H9 (cell line): ENCODE results near the gene BACH2. TPM values are rescaled to one million over a fixed set of nuclear protein-coding genes. Genes with fewer than 3 reads are reported as not detected.

Experiments used
- DNase-seq: peaks from one replicate; pipeline ENCODE4 v3.0.0-alpha.2; 2017
- H2AFZ ChIP-seq: one replicate; pipeline ENCODE4 v1.6.1; 2013; ENCODE audit warnings: mild to moderate bottlenecking, low read length, control low read depth, moderate library complexity
- H2AK5ac ChIP-seq: 2 replicates; pipeline ENCODE4 v1.6.1; 2013; ENCODE audit warnings: low read length, control low read depth, mixed read lengths; ENCODE audit not compliant: insufficient read length
- H2BK120ac ChIP-seq: one replicate; pipeline ENCODE4 v1.6.1; 2013; ENCODE audit warnings: low read depth, mild to moderate bottlenecking, low read length, control low read depth, inconsistent platforms; ENCODE audit not compliant: poor library complexity, severe bottlenecking
- H2BK12ac ChIP-seq: 2 replicates; pipeline ENCODE4 v1.6.1; 2013; ENCODE audit warnings: low read length, control low read depth, mixed read lengths, low read depth; ENCODE audit not compliant: insufficient read length
- H2BK15ac ChIP-seq: 2 replicates; pipeline ENCODE4 v1.6.1; 2013; ENCODE audit warnings: low read depth, low read length, control low read depth
- H2BK20ac ChIP-seq: one replicate; pipeline ENCODE4 v1.6.1; 2013; ENCODE audit warnings: low read depth, mild to moderate bottlenecking, low read length, control low read depth, inconsistent platforms; ENCODE audit not compliant: poor library complexity, severe bottlenecking
- H2BK5ac ChIP-seq: 2 replicates; pipeline ENCODE4 v1.6.1; 2013; ENCODE audit warnings: low read length, control low read depth, mixed read lengths; ENCODE audit not compliant: insufficient read length
- H3K14ac ChIP-seq: 2 replicates; pipeline ENCODE4 v1.6.1; 2013; ENCODE audit warnings: low read length, control low read depth; ENCODE audit not compliant: insufficient read depth
- H3K18ac ChIP-seq: 2 replicates; pipeline ENCODE4 v1.6.1; 2013; ENCODE audit warnings: low read depth, mild to moderate bottlenecking, mixed read lengths, low read length, control low read depth; ENCODE audit not compliant: insufficient read length
- H3K23ac ChIP-seq: 2 replicates; pipeline ENCODE4 v1.6.1; 2013; ENCODE audit warnings: low read length, control low read depth, mixed read lengths, low read depth; ENCODE audit not compliant: insufficient read length
- H3K23me2 ChIP-seq: 2 replicates; pipeline ENCODE4 v1.6.1; 2013; ENCODE audit warnings: low read depth, mild to moderate bottlenecking, mixed read lengths, low read length, control low read depth; ENCODE audit not compliant: insufficient read length, poor library complexity, severe bottlenecking
- H3K27ac ChIP-seq: 2 replicates; pipeline ENCODE4 v1.5.1; 2013; ENCODE audit warnings: low read length, control low read depth, mixed read lengths, low read depth; ENCODE audit not compliant: insufficient read length
- H3K27me3 ChIP-seq: 2 replicates; pipeline ENCODE4 v1.6.1; 2013; ENCODE audit warnings: low read length, control low read depth, inconsistent platforms; ENCODE audit not compliant: insufficient read depth
- H3K4ac ChIP-seq: 2 replicates; pipeline ENCODE4 v1.6.1; 2013; ENCODE audit warnings: low read depth, mild to moderate bottlenecking, control low read depth, inconsistent platforms, low read length, moderate library complexity
- H3K4me1 ChIP-seq: 2 replicates; pipeline ENCODE4 v1.6.1; 2013; ENCODE audit warnings: low read length, control low read depth, inconsistent platforms; ENCODE audit not compliant: insufficient read depth
- H3K4me2 ChIP-seq: 2 replicates; pipeline ENCODE4 v1.6.1; 2013; ENCODE audit warnings: low read length, control low read depth, mixed read lengths; ENCODE audit not compliant: insufficient read length, insufficient read depth
- H3K56ac ChIP-seq: 2 replicates; pipeline ENCODE4 v1.6.1; 2013; ENCODE audit warnings: low read depth, mild to moderate bottlenecking, mixed read lengths, low read length, control low read depth; ENCODE audit not compliant: insufficient read length
- H3K79me1 ChIP-seq: 2 replicates; pipeline ENCODE4 v1.6.1; 2013; ENCODE audit warnings: low read depth, mild to moderate bottlenecking, moderate library complexity, low read length, control low read depth, inconsistent platforms; ENCODE audit not compliant: insufficient read depth, poor library complexity, severe bottlenecking
- H3K79me2 ChIP-seq: 2 replicates; pipeline ENCODE4 v1.6.1; 2013; ENCODE audit warnings: low read length, control low read depth, inconsistent platforms; ENCODE audit not compliant: insufficient read depth
- H3K9ac ChIP-seq: 2 replicates; pipeline ENCODE4 v1.6.1; 2013; ENCODE audit warnings: low read length, control low read depth, mixed read lengths; ENCODE audit not compliant: insufficient read length; ENCODE audit errors: extremely low read depth
- H3K9me3 ChIP-seq: one replicate; pipeline ENCODE4 v1.6.1; 2013; ENCODE audit warnings: low read depth, low read length, inconsistent platforms; ENCODE audit not compliant: control insufficient read depth
- H3T11ph ChIP-seq: one replicate; pipeline ENCODE4 v1.6.1; 2013; ENCODE audit warnings: mild to moderate bottlenecking, low read length, control low read depth, inconsistent platforms
- H4K20me1 ChIP-seq: one replicate; pipeline ENCODE4 v1.6.1; 2013; ENCODE audit not compliant: control insufficient read depth, insufficient read length, insufficient read depth
- H4K5ac ChIP-seq: 2 replicates; pipeline ENCODE4 v1.6.1; 2013; ENCODE audit warnings: low read depth, mild to moderate bottlenecking, mixed read lengths, low read length, control low read depth; ENCODE audit not compliant: insufficient read length
- H4K8ac ChIP-seq: replicated peaks from 2 replicates; pipeline ENCODE4 v1.6.1; 2013; ENCODE audit warnings: low read length, control low read depth, mixed read lengths, low read depth; ENCODE audit not compliant: insufficient read length
- H4K91ac ChIP-seq: 2 replicates; pipeline ENCODE4 v1.6.1; 2013; ENCODE audit warnings: low read depth, mild to moderate bottlenecking, moderate library complexity, mixed read lengths, low read length, control low read depth; ENCODE audit not compliant: insufficient read length
- H3K27ac Mint-ChIP-seq, 3 experiments: 2 replicates in 2 of 3; 3 replicates in 1 of 3; pipeline ENCODE4 v1.8.0; 2020 to 2021; ENCODE audit warnings: mixed read lengths in 3 of 3, mild to moderate bottlenecking in 1 of 3, moderate library complexity in 1 of 3
- H3K27me3 Mint-ChIP-seq: 2 replicates; pipeline ENCODE4 v1.8.0; 2021; ENCODE audit warnings: low read depth, mild to moderate bottlenecking, moderate library complexity, mixed read lengths
- H3K36me3 Mint-ChIP-seq, 3 experiments: 2 replicates in 2 of 3; 3 replicates in 1 of 3; pipeline ENCODE4 v1.8.0; 2020 to 2021; ENCODE audit warnings: low read depth in 3 of 3, mixed read lengths in 3 of 3; ENCODE audit not compliant: insufficient read depth in 1 of 3
- H3K4me1 Mint-ChIP-seq, 2 experiments: 2 replicates each; pipeline ENCODE4 v1.8.0; 2020; ENCODE audit warnings: mixed read lengths in 2 of 2
- H3K4me3 Mint-ChIP-seq, 2 experiments: 2 replicates in 1 of 2; 3 replicates in 1 of 2; pipeline ENCODE4 v1.8.0; 2020 to 2021; ENCODE audit warnings: mild to moderate bottlenecking in 2 of 2, mixed read lengths in 2 of 2, moderate library complexity in 1 of 2
- H3K9me3 Mint-ChIP-seq, 2 experiments: 2 replicates in 1 of 2; 3 replicates in 1 of 2; pipeline ENCODE4 v1.8.0; 2020; ENCODE audit warnings: mild to moderate bottlenecking in 2 of 2, mixed read lengths in 2 of 2, moderate library complexity in 1 of 2
- WGBS: extraction: QIAGEN DNeasy Blood & Tissue Kit; methylation state at CpG from one replicate; pipeline ENCODE4 v1.1.7; 2013; ENCODE audit warnings: missing lambda C conversion rate, low lambda C conversion rate, mixed read lengths; ENCODE audit not compliant: insufficient read length; ENCODE audit errors: extremely low coverage; 5-methylcytosine and 5-hydroxymethylcytosine counted together
- total RNA-seq: library from RNA; stranded (reverse); gene quantifications from 2 replicates; pipeline ENCODE4 v1.2.1, GENCODE V29; 2021
- TF ChIP-seq, protein P1 (sequence below): fragments of 200-600 bp; sonication (generic); conservative IDR thresholded peaks from 3 replicates; pipeline ENCODE4 v1.8.0; 2021; ENCODE audit warnings: antibody characterized with exemption, mild to moderate bottlenecking

The BACH2 gene
- total RNA-seq, 1 experiment from 2014 or later = 2.0 TPM

DNA sequence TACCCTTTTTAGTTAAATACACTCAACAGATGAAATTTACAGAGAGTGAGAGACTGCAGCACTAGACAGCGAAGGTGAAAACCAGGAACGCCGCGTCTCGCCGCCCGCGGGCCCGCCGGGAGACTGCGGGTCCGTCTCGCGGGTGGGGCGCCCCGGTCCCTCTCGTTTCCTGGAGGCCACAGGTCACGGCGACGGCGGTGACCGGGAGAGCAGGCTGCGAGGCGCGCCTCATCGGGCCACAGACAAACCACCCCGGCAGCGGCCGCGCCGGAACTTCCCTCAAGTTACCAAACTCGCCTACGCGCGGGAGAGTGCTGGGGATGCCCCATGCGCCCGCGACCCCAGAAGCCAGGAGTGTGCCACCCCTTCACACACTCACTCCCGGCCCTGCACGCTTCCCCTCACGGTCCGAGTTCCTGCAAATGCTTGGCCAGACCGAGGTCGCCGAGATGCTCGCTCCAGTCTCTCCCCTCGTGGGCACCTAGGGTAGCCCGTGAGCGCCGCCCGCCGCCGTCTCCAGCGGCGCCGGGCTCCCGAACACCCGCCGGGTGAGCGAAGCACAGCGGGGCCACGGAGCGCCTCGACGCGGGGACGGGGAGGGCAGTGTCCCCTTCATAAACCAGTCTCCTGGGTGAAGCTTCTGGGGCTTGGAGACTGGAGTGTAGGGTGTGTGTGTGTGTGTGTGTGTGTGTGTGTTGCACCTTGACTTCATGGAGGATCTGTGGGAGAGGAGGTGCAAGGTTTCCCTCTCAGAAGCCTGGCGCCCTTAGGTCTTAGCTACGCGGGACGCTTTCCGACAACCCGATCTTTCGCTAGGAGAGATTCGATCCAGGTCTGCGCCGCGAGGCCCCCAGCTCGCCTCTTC is 1.4 kb downstream of the BACH2 start:
- no peak overlapping the region for H3K9ac ChIP-seq

More for the DNA sequence above, 1.4 kb downstream of the BACH2 start:
- Histone ChIP-seq H2BK15ac (no peak overlapping the region), H3K4me1 (no peaks in the 10 kb centered on the region; the same call in 1 of the 2 replicates), H4K8ac (no peak overlapping the region), H3K14ac (no peak overlapping the region), H3K4me2 (peak overlapping the region; percentile 91), H3K23me2 (peaks cover 20% of the 10 kb centered on the region), H3K79me2 (no peaks in the 10 kb centered on the region), H2BK12ac (no peak overlapping the region), H2BK120ac (no peak overlapping the region), H2AK5ac (no peak overlapping the region), H3K23ac (no peak overlapping the region), H2BK5ac (no peak overlapping the region), H3K18ac (no peak overlapping the region), H4K5ac (no peak overlapping the region), H2BK20ac (no peak overlapping the region), H3K56ac (no peak overlapping the region), H3K4ac (no peak overlapping the region), H2AFZ (no peak overlapping the region), H3K79me1 (no peaks in the 10 kb centered on the region), H3K9me3 (no peaks in the 10 kb centered on the region), H3K27me3 (peaks cover 18% of the 10 kb centered on the region; the same call in 1 of the 2 replicates), H3T11ph (no peak overlapping the region), H3K27ac (no peak overlapping the region), H4K20me1 (no peaks in the 10 kb centered on the region), H4K91ac (no peak overlapping the region)
- peaks cover 26 to 32% of the 10 kb centered on the region in 2 experiments for H3K4me1 Mint-ChIP-seq
- no CpG with 5 or more reads among the region's 79 CpGs for WGBS
- no peak overlapping the region for H3K27ac Mint-ChIP-seq
- TF ChIP-seq, protein P1, sequence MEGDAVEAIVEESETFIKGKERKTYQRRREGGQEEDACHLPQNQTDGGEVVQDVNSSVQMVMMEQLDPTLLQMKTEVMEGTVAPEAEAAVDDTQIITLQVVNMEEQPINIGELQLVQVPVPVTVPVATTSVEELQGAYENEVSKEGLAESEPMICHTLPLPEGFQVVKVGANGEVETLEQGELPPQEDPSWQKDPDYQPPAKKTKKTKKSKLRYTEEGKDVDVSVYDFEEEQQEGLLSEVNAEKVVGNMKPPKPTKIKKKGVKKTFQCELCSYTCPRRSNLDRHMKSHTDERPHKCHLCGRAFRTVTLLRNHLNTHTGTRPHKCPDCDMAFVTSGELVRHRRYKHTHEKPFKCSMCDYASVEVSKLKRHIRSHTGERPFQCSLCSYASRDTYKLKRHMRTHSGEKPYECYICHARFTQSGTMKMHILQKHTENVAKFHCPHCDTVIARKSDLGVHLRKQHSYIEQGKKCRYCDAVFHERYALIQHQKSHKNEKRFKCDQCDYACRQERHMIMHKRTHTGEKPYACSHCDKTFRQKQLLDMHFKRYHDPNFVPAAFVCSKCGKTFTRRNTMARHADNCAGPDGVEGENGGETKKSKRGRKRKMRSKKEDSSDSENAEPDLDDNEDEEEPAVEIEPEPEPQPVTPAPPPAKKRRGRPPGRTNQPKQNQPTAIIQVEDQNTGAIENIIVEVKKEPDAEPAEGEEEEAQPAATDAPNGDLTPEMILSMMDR = no peak
- no peak for DNase-seq
- no peaks in the 10 kb centered on the region for H3K36me3 Mint-ChIP-seq
- H3K4me3 Mint-ChIP-seq = peak overlapping the region; percentile 64 to 85
- H3K9me3 Mint-ChIP-seq = no peaks in the 10 kb centered on the region; a peak in 1 of 5 replicates
- peaks cover 56% of the 10 kb centered on the region for H3K27me3 Mint-ChIP-seq
